ENCODE data around the gene RBBP5. TPM values are rescaled to one million over a fixed set of nuclear protein-coding genes. Genes with fewer than 3 reads are reported as not detected.
A peak's percentile ranks its signal among the peaks of the same experiment; 100 is the strongest.

RBBP5 gene
- total RNA-seq, 1 experiment from 2014 or later: 23.8 TPM

DNA sequence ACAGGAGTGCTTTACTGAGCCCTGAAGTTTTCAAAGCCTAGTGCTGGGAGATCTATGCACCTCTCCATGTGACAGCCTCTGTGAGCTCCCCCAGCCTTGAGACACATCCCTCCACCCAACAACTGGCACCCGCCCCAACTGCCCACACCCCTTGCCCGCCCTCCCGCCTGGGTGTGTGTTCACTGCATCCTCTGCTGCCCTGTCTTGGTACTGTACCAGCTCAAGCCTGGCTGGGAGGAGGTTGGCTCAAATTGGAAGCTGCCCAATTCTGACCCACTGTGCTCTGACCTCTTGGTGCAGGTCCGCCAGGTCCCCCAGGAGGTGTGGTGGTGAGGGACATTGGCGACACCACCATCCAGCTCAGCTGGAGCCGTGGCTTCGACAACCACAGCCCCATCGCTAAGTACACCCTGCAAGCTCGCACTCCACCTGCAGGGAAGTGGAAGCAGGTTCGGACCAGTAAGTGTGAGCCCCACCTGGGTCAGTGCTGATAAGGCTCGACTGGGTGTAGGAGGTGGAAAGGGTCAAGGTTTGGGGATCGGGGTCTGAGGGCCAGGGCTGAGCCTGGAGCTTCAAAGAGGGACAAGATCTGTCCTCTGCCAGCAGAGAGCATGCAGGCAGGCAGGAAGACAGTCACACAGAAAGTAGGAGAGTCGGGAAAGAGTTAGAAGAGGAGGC lies 55.5 kb downstream of the RBBP5 start:
- DNase-seq (ENCODE audit: low spot score): peak; percentile 41
- CTCF ChIA-PET: interaction anchor here (0.6 to 2.1 kb wide), 23 partner anchors 10 to 259 kb away, joined by 3 to 57 read pairs (median 4); partner anchors contain the start of genes CNTN2 and RBBP5
- peak; percentile 35 for ATAC-seq

GRCh38 chr1:205065666-205066065 lies 56.1 kb downstream of the RBBP5 start:
- H3K9me3 Mint-ChIP-seq: no peaks in the 10 kb centered on the region
- H3K27ac Mint-ChIP-seq: no peak overlapping the region
- ATAC-seq: no peak
- no peak overlapping the region for H3K4me3 Mint-ChIP-seq
- ChIA-PET POLR2A (no interaction called here), CTCF (interaction anchor here (0.6 to 2.1 kb wide), 23 partner anchors 10 to 259 kb away, joined by 3 to 57 read pairs (median 4); partner anchors contain the start of genes CNTN2 and RBBP5)
- H3K4me1 Mint-ChIP-seq: peaks cover 9% of the 10 kb centered on the region; the same call in 1 of the 2 replicates
- no peaks in the 10 kb centered on the region for H3K27me3 Mint-ChIP-seq (ENCODE audit: low read depth)
- H3K36me3 Mint-ChIP-seq: no peaks in the 10 kb centered on the region
- no peak for DNase-seq (ENCODE audit: low spot score)
- no peak for TF ChIP-seq CBFB (CRISPR knock-in tag; IDR thresholded peaks at IDR 0.05; ENCODE audit: low read depth)
- no peak for TF ChIP-seq ZNF138 (CRISPR knock-in tag; conservative IDR thresholded peaks at IDR 0.05)
- no peak for TF ChIP-seq MYBL2 (CRISPR knock-in tag; IDR thresholded peaks at IDR 0.05)
- no peak for TF ChIP-seq NR2C2 (CRISPR knock-in tag; IDR thresholded peaks at IDR 0.05)
- TF ChIP-seq GRHL2 (CRISPR knock-in tag; IDR thresholded peaks at IDR 0.05; ENCODE audit: insufficient replicate concordance, severe bottlenecking): no peak
- TF ChIP-seq, protein P1, sequence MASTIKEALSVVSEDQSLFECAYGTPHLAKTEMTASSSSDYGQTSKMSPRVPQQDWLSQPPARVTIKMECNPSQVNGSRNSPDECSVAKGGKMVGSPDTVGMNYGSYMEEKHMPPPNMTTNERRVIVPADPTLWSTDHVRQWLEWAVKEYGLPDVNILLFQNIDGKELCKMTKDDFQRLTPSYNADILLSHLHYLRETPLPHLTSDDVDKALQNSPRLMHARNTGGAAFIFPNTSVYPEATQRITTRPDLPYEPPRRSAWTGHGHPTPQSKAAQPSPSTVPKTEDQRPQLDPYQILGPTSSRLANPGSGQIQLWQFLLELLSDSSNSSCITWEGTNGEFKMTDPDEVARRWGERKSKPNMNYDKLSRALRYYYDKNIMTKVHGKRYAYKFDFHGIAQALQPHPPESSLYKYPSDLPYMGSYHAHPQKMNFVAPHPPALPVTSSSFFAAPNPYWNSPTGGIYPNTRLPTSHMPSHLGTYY (CRISPR knock-in tag; IDR thresholded peaks at IDR 0.05): no peak
- TF ChIP-seq SMAD4 (CRISPR knock-in tag; IDR thresholded peaks at IDR 0.05): no peak
- TF ChIP-seq, protein P2, sequence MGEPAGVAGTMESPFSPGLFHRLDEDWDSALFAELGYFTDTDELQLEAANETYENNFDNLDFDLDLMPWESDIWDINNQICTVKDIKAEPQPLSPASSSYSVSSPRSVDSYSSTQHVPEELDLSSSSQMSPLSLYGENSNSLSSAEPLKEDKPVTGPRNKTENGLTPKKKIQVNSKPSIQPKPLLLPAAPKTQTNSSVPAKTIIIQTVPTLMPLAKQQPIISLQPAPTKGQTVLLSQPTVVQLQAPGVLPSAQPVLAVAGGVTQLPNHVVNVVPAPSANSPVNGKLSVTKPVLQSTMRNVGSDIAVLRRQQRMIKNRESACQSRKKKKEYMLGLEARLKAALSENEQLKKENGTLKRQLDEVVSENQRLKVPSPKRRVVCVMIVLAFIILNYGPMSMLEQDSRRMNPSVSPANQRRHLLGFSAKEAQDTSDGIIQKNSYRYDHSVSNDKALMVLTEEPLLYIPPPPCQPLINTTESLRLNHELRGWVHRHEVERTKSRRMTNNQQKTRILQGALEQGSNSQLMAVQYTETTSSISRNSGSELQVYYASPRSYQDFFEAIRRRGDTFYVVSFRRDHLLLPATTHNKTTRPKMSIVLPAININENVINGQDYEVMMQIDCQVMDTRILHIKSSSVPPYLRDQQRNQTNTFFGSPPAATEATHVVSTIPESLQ (CRISPR knock-in tag; IDR thresholded peaks at IDR 0.05): no peak
- TF ChIP-seq ZNF317 (CRISPR knock-in tag; IDR thresholded peaks at IDR 0.05; ENCODE audit: borderline replicate concordance, low read depth): no peak
- no peak for TF ChIP-seq ZBTB21 (CRISPR knock-in tag; IDR thresholded peaks at IDR 0.05; ENCODE audit: borderline replicate concordance)
- TF ChIP-seq ZSCAN18 (CRISPR knock-in tag; IDR thresholded peaks at IDR 0.05): no peak
- TF ChIP-seq, protein P3, sequence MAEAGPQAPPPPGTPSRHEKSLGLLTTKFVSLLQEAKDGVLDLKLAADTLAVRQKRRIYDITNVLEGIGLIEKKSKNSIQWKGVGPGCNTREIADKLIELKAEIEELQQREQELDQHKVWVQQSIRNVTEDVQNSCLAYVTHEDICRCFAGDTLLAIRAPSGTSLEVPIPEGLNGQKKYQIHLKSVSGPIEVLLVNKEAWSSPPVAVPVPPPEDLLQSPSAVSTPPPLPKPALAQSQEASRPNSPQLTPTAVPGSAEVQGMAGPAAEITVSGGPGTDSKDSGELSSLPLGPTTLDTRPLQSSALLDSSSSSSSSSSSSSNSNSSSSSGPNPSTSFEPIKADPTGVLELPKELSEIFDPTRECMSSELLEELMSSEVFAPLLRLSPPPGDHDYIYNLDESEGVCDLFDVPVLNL (CRISPR knock-in tag; IDR thresholded peaks at IDR 0.05; ENCODE audit: borderline replicate concordance, low read depth): no peak
- TF ChIP-seq ATF1 (CRISPR knock-in tag; IDR thresholded peaks at IDR 0.05): no peak
- TF ChIP-seq ZNF263 (CRISPR knock-in tag; IDR thresholded peaks at IDR 0.05; ENCODE audit: low read depth): no peak
- no peak for TF ChIP-seq NFYB (CRISPR knock-in tag; conservative IDR thresholded peaks at IDR 0.05; ENCODE audit: low read depth)
- TF ChIP-seq, protein P4, sequence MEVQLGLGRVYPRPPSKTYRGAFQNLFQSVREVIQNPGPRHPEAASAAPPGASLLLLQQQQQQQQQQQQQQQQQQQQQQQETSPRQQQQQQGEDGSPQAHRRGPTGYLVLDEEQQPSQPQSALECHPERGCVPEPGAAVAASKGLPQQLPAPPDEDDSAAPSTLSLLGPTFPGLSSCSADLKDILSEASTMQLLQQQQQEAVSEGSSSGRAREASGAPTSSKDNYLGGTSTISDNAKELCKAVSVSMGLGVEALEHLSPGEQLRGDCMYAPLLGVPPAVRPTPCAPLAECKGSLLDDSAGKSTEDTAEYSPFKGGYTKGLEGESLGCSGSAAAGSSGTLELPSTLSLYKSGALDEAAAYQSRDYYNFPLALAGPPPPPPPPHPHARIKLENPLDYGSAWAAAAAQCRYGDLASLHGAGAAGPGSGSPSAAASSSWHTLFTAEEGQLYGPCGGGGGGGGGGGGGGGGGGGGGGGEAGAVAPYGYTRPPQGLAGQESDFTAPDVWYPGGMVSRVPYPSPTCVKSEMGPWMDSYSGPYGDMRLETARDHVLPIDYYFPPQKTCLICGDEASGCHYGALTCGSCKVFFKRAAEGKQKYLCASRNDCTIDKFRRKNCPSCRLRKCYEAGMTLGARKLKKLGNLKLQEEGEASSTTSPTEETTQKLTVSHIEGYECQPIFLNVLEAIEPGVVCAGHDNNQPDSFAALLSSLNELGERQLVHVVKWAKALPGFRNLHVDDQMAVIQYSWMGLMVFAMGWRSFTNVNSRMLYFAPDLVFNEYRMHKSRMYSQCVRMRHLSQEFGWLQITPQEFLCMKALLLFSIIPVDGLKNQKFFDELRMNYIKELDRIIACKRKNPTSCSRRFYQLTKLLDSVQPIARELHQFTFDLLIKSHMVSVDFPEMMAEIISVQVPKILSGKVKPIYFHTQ (CRISPR knock-in tag; IDR thresholded peaks at IDR 0.05): no peak

More for the DNA sequence above, 55.5 kb downstream of the RBBP5 start:
- Mint-ChIP-seq H3K36me3 (no peaks in the 10 kb centered on the region), H3K4me1 (peaks cover 9% of the 10 kb centered on the region; the same call in 1 of the 2 replicates), H3K27ac (peak overlapping the region; percentile 77; the same call in 1 of the 2 replicates), H3K9me3 (no peaks in the 10 kb centered on the region), H3K4me3 (no peak overlapping the region), H3K27me3 (ENCODE audit: low read depth) (no peaks in the 10 kb centered on the region)
- TF ChIP-seq ATF2 (CRISPR knock-in tag; IDR thresholded peaks at IDR 0.05; ENCODE audit: borderline replicate concordance, low read depth) (no peak), ATF3 (CRISPR knock-in tag; conservative IDR thresholded peaks at IDR 0.05) (no peak), IRF1 (CRISPR knock-in tag; IDR thresholded peaks at IDR 0.05) (no peak)
- POLR2A ChIA-PET: no interaction called here
